OCI-LY7 (cell line): ENCODE data around the gene BPIFA2.

Source experiments
- EZH2phosphoT487 ChIP-seq: fragments of 200-600 bp; sonication (generic); IDR thresholded peaks from 2 replicates; pipeline ENCODE4 v1.6.1; 2018; ENCODE audit warnings: low read depth, borderline replicate concordance, mild to moderate bottlenecking, mixed run types, antibody characterized with exemption, low read length, moderate library complexity, mixed read lengths
- TF ChIP-seq, protein P1 (sequence below): fragments of 200-600 bp; sonication (generic); conservative IDR thresholded peaks from 2 replicates; pipeline ENCODE4 v1.5.1; 2014; ENCODE audit warnings: mild to moderate bottlenecking, antibody characterized with exemption, low read length, moderate library complexity, mixed read lengths

DNA sequence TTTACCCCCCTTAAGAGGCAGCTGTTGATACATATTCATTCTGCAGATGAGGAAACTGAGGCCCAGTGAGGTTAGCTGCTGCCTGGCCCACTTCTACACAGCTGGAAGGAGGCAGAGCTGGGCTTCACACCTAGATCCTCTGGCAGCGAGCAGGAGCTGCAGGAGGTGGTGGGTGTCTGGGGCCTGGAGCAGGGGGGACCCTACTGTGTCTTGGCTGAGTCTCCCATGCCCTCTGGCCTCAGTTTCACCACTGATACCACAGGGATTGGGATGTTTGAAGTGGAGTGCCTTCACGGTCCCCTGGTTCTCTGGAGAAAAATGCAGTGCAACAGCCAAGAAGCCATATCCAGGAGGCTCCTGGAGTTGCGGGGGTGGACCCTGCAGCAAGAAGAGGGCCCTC lies 8.2 kb upstream of the BPIFA2 start:
- TF ChIP-seq, protein P1, sequence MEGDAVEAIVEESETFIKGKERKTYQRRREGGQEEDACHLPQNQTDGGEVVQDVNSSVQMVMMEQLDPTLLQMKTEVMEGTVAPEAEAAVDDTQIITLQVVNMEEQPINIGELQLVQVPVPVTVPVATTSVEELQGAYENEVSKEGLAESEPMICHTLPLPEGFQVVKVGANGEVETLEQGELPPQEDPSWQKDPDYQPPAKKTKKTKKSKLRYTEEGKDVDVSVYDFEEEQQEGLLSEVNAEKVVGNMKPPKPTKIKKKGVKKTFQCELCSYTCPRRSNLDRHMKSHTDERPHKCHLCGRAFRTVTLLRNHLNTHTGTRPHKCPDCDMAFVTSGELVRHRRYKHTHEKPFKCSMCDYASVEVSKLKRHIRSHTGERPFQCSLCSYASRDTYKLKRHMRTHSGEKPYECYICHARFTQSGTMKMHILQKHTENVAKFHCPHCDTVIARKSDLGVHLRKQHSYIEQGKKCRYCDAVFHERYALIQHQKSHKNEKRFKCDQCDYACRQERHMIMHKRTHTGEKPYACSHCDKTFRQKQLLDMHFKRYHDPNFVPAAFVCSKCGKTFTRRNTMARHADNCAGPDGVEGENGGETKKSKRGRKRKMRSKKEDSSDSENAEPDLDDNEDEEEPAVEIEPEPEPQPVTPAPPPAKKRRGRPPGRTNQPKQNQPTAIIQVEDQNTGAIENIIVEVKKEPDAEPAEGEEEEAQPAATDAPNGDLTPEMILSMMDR, result no peak
- no peak for TF ChIP-seq EZH2phosphoT487
